ENCODE measurements around the gene LTBP3. TPM values are rescaled to one million over a fixed set of nuclear protein-coding genes. Genes with fewer than 3 reads are reported as not detected.
A peak's percentile ranks its signal among the peaks of the same experiment; 100 is the strongest.

Gene LTBP3
- total and polyA plus RNA-seq, 2 of the 4 experiments (the other 2 are of a cell fraction), result 6.6 to 145 TPM

- H4K91ac ChIP-seq (ENCODE audit: insufficient read depth, low read depth, low read length), result 0 out of 2 replicates have a peak within 1 kb of the TSS, but pooled peaks have one; percentile 51
- peak within 1 kb of the TSS; percentile 93 for H3K4me2 ChIP-seq (ENCODE audit: low read depth, low read length)
- CTCF ChIA-PET, result interaction anchor here (1.0 to 2.6 kb wide), 2 partner anchors 14 to 32 kb away, joined by 4 to 15 read pairs; partner anchors contain the start of gene LTBP3
- no peaks in the 10 kb centered on the region for H3K27me3 ChIP-seq (ENCODE audit: control insufficient read depth, insufficient read depth, low read length)
- H3K79me1 ChIP-seq (ENCODE audit: low read depth in 1 of 2, low read length in 2 of 2), result peaks cover 29 to 73% of the 10 kb centered on the region in 2 experiments
- peaks cover 13% of the 10 kb centered on the region for H3K9me1 ChIP-seq (ENCODE audit: insufficient read depth, low read length)
- H3K56ac ChIP-seq (ENCODE audit: extremely low read depth, insufficient read depth, low read length), result peak within 1 kb of the TSS; percentile 37; the same call in 1 of the 2 replicates
- H2AFZ ChIP-seq (replicated peaks; ENCODE audit: low read length, poor library complexity), result peak within 1 kb of the TSS; percentile 86
- peak within 1 kb of the TSS; percentile 88 for H3K4ac ChIP-seq (ENCODE audit: low read depth, low read length)
- H3K4me1 ChIP-seq (ENCODE audit: control insufficient read depth, insufficient read depth, low read length), result peaks cover 35% of the 10 kb centered on the region
- dilution Hi-C loops (cut with HindIII; ENCODE audit: low sequenced_read_pairs, unreplicated experiment), result no loop called here
- ATAC-seq (ENCODE audit: low read depth) (peak; percentile 41), DNase-seq (peak; percentile 77)
- no peaks in the 10 kb centered on the region for H3K9me3 ChIP-seq (ENCODE audit: control insufficient read depth, insufficient read depth, low read length)
- H2BK15ac ChIP-seq (ENCODE audit: low read depth, low read length), result no peak within 1 kb of the TSS
- peak within 1 kb of the TSS; percentile 14; the same call in 1 of the 2 replicates for H3K14ac ChIP-seq (replicated peaks; ENCODE audit: low read depth, low read length)
- no peak within 1 kb of the TSS for H2BK20ac ChIP-seq (ENCODE audit: low read depth, low read length)
- H4K8ac ChIP-seq (ENCODE audit: low read depth in 2 of 2, low read length in 2 of 2), result no peak within 1 kb of the TSS; a peak in 1 of 4 replicates
- peak within 1 kb of the TSS; percentile 79 for H3K9ac ChIP-seq (ENCODE audit: low read depth, low read length)
- H3K36me3 ChIP-seq (ENCODE audit: control insufficient read depth, insufficient read depth, low read length), result peaks cover 4% of the 10 kb centered on the region; the same call in 1 of the 2 replicates
- 0 out of 2 replicates have a peak within 1 kb of the TSS, but pooled peaks have one; percentile 8 for H2BK120ac ChIP-seq (ENCODE audit: low read depth, low read length)
- peak within 1 kb of the TSS; percentile 27; the same call in 1 of the 2 replicates for H4K5ac ChIP-seq (ENCODE audit: low read depth, low read length)
- in situ Hi-C loops (cut with MboI; ENCODE audit: low sequenced_read_pairs), result no loop called here
- peak within 1 kb of the TSS; percentile 73 for H2BK5ac ChIP-seq (ENCODE audit: low read depth, low read length, poor library complexity, severe bottlenecking)
- peak within 1 kb of the TSS; percentile 78; the same call in 1 of the 2 replicates for H3K23ac ChIP-seq (ENCODE audit: low read depth, low read length)
- BruUV-seq (replicated peaks), result no TSS peak
- peaks cover 28% of the 10 kb centered on the region for H4K20me1 ChIP-seq (ENCODE audit: insufficient read depth, low read length)
- WGBS, 2 experiments (ENCODE audit: extremely low coverage in 2 of 2, insufficient read length in 1 of 2), result 0% methylated on average over 43 of the region's 86 CpGs; no CpG with 5 or more reads in 1 of the 2 experiments
- peak; percentile 63 for TF ChIP-seq POLR2A (IDR thresholded peaks at IDR 0.05; ENCODE audit: low read depth, low read length)
- TF ChIP-seq, protein P1, sequence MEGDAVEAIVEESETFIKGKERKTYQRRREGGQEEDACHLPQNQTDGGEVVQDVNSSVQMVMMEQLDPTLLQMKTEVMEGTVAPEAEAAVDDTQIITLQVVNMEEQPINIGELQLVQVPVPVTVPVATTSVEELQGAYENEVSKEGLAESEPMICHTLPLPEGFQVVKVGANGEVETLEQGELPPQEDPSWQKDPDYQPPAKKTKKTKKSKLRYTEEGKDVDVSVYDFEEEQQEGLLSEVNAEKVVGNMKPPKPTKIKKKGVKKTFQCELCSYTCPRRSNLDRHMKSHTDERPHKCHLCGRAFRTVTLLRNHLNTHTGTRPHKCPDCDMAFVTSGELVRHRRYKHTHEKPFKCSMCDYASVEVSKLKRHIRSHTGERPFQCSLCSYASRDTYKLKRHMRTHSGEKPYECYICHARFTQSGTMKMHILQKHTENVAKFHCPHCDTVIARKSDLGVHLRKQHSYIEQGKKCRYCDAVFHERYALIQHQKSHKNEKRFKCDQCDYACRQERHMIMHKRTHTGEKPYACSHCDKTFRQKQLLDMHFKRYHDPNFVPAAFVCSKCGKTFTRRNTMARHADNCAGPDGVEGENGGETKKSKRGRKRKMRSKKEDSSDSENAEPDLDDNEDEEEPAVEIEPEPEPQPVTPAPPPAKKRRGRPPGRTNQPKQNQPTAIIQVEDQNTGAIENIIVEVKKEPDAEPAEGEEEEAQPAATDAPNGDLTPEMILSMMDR (conservative IDR thresholded peaks at IDR 0.05; ENCODE audit: low read depth, low read length), result no peak
- TF ChIP-seq NFE2L2 (IDR thresholded peaks at IDR 0.05; ENCODE audit: low read depth, low read length), result no peak
- no peak for TF ChIP-seq BHLHE40 (IDR thresholded peaks at IDR 0.05; ENCODE audit: low read depth, low read length)
- peak; percentile 64 for TF ChIP-seq MXI1 (IDR thresholded peaks at IDR 0.05; ENCODE audit: borderline replicate concordance, low read depth, low read length)
- no peak for TF ChIP-seq RFX5 (IDR thresholded peaks at IDR 0.05; ENCODE audit: low read depth, low read length)
- peak; percentile 72; the same call in 1 of the 2 replicates for TF ChIP-seq MAZ (IDR thresholded peaks at IDR 0.05; ENCODE audit: borderline replicate concordance, low read depth, low read length)
- no peak for TF ChIP-seq USF2 (IDR thresholded peaks at IDR 0.05; ENCODE audit: low read depth, low read length)
- TF ChIP-seq RAD21 (IDR thresholded peaks at IDR 0.05; ENCODE audit: low read length), result no peak
- TF ChIP-seq FOS (IDR thresholded peaks at IDR 0.05; ENCODE audit: low read depth, low read length), result no peak
- TF ChIP-seq CHD1 (IDR thresholded peaks at IDR 0.05; ENCODE audit: low read depth, low read length), result no peak
- no peak for TF ChIP-seq MAFK (IDR thresholded peaks at IDR 0.05; ENCODE audit: low read depth, low read length)
- TF ChIP-seq RCOR1 (IDR thresholded peaks at IDR 0.05; ENCODE audit: insufficient replicate concordance, low read length), result no peak
- H2AK5ac ChIP-seq (ENCODE audit: low read depth, low read length), result peak within 1 kb of the TSS; percentile 97; the same call in 1 of the 2 replicates
- POLR2A ChIA-PET (ENCODE audit: unreplicated experiment), result interaction anchor here (0.6 to 1.1 kb wide), 4 partner anchors 73 to 794 kb away, joined by 3 to 9 read pairs (median 4); partner anchors contain the start of genes NEAT1 and SF1
- peak within 1 kb of the TSS; percentile 75 for H3K4me3 ChIP-seq (ENCODE audit: insufficient read depth, low read depth, low read length)
- no peak within 1 kb of the TSS for H3K18ac ChIP-seq (ENCODE audit: low read depth, low read length)
- peak within 1 kb of the TSS; percentile 96 for H2AK9ac ChIP-seq (replicated peaks; ENCODE audit: low read depth, low read length, poor library complexity)
- H3K27ac ChIP-seq (ENCODE audit: insufficient read depth, low read length), result peak within 1 kb of the TSS; percentile 57
- intact Hi-C loops (cut with micrococcal nuclease), result loop anchor here (5.0 kb wide), 2 partner anchors 35 to 190 kb away; partner anchors contain the start of gene SLC25A45
These were observed 14.3 kb upstream of the LTBP3 start, which contains the start of gene FAM89B for GRCh38 chr11:65572356-65573051. FAM89B (plus strand) TSS chr11:65572538; CDS start chr11:65572670, 132 bp downstream.

All from IMR-90 (cell line).